MM.1S (cell line): Measurements from ENCODE around the gene HGS.

Experiments used
- CTCF ChIP-seq: fragments of 300-600 bp; sonication (generic); IDR thresholded peaks from 2 replicates; pipeline ENCODE4 v1.5.1; 2016; ENCODE audit warnings: antibody characterized with exemption, low read length, mixed read lengths
- EZH2phosphoT487 ChIP-seq: fragments of 300-600 bp; sonication (generic); IDR thresholded peaks from 2 replicates; pipeline ENCODE4 v1.6.1; 2018; ENCODE audit warnings: antibody characterized with exemption, low read length

GRCh38 chr17:81716674-81716996 lies 32.8 kb downstream of the HGS start:
- TF ChIP-seq CTCF (no peak), EZH2phosphoT487 (no peak)
